NCI-H1105 treated with DMSO at 0.1 percent for 48 hours (cell line): ENCODE results near the gene CDKN2D.
A peak's percentile ranks its signal among the peaks of the same experiment; 100 is the strongest.
"Not testable (repeated sequence)": the region's sequence is repeated elsewhere in the genome, so short reads cannot be mapped to it uniquely, and the experiment has no call there.

ENCODE experiments used
- DNase-seq: peaks from one replicate; lab custom pipeline; 2025; lab: John Stamatoyannopoulos, UW

CDKN2D gene

DNA sequence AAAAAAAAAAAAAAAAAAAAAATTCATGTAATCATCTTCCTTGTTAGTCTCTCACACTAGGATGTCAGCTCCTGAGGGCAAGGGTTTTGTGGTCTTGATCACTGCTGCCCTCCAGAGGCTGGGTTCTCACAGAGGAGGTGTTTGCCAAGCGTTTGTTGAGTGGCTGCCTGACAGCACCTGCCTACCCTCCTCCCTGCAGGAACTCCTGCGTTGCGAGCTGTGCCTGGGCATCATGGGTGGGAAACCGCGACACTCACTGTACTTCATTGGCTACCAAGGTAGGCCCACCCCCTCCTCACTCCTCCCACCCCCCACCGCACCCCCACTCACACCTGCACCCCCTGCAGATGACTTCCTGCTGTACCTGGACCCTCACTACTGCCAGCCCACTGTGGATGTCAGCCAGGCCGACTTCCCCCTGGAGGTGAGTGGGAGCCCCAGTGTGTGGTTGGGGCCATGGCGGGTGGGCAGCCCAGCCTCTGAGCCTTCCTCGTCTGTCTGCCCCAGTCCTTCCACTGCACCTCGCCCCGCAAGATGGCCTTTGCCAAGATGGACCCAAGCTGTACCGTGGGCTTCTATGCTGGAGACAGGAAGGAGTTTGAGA lies 17.0 kb downstream of the CDKN2D start:
- DNase-seq: no peak

DNA sequence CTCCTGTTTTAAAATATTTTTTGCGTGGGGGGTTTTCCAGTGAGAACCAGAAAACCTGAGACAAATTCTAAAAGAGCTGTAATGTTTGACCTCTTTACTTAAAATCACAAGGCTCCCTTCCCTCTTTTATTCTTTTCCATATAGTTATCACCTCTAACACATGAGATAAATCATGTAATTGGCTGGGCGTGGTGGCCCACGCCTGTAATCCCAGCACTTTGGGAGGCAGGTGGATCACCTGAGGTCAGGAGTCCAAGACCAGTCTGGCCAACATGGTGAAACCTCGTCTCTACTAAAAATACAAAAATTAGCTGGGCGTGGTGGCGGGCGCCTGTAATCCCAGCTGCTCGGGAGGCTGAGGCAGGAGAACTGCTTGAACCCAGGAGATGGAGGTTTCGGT lies 17.8 kb downstream of the CDKN2D start:
- not testable (repeated sequence) for DNase-seq

DNA sequence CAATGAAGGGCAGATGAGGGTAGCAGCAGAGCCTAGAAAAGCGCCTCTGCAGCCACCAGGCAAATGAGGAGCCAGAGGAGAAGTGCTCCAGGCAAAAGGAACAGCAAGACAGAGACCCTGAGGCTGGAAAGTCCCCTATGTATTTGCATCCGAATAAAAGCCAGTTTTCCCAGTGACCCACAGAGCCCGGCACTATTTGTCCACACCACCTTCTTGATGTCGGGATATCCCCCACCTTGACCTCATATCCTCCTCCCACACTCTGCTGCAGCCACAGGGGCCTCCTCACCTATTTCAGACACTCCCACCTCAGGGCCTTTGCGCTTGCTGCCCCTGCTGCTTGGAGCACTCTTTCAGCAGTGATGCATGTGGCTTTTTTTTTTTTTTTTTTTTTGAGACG lies 18.4 kb downstream of the CDKN2D start:
- no peak for DNase-seq

DNA sequence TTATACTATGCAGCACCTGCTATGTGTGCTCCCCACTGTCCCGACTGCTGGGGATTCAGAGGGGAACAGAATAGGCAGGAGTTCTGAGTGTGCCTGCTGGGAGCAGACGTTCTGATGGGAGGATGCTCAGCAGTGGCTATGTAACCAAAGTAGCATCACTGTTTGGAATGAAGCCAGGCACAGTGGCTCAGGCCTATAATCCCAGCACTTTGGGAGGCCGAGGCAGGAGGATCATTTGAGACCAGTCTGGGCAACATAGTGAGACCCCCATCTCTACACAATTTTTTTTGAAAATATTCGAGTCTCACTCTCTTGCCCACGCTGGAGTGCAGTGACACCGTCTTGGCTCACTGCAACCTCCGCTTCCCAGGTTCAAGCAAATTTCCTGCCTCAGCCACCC lies 19.0 kb downstream of the CDKN2D start:
- no peak for DNase-seq

DNA sequence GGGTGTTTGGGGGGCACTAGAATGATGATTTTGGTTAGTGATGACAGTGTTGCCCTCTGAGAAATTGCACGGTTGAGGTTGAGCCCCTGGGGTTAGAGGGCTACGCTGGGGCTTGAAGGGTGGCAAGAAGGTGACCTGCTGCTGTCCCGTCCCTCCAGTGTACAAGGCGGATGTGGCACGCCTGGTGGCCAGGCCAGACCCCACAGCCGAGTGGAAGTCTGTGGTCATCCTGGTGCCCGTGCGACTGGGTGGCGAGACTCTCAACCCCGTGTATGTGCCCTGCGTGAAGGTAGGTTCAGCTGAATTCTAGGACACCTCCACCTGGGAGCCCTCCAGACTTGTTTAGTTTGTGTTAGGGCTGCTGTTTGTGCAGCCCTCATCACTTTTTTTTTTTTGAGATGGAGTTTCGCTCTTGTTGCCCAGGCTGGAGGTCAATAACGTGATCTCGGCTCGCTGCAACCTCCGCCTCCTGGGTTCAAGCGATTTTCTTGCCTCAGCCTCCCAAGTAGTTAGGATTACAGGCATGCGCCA lies 20.0 kb downstream of the CDKN2D start:
- DNase-seq: no peak

DNA sequence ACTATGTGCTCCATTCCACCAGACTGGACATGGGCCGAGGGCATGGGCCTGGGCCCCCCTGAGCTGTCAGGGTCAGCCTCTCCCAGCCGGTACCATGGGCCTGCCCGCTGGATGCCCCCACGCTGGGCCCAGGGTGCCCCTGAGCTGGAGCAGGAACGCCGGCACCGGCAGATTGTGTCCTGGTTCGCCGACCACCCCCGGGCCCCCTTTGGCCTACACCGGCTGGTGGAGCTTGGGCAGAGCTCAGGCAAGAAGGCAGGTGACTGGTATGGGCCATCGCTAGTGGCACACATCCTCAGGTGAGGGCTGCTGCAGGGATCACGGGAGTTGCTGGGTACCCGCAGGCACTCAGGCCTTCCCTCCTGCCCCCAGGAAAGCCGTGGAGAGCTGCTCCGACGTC lies 22.0 kb downstream of the CDKN2D start:
- no peak for DNase-seq

DNA sequence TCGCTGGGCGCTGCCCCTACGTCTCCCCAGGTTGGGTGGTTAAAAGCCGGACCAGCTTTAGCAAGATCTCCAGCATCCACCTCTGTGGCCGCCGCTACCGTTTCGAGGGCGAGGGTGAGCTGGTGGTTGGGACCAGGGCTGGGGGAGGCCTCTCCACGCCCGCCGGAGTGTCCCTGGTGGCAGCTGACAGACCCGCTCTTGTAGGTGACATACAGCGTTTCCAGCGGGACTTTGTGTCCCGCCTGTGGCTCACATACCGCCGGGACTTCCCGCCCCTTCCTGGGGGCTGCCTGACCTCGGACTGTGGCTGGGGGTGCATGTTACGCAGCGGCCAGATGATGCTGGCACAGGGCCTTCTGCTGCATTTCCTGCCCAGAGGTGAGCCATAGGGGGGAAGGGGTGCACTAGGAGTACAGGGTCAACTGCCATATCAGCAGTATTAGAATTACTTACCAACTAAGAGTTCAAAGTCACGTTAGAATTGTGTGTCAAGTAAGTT lies 24.0 kb downstream of the CDKN2D start:
- no peak for DNase-seq

DNA sequence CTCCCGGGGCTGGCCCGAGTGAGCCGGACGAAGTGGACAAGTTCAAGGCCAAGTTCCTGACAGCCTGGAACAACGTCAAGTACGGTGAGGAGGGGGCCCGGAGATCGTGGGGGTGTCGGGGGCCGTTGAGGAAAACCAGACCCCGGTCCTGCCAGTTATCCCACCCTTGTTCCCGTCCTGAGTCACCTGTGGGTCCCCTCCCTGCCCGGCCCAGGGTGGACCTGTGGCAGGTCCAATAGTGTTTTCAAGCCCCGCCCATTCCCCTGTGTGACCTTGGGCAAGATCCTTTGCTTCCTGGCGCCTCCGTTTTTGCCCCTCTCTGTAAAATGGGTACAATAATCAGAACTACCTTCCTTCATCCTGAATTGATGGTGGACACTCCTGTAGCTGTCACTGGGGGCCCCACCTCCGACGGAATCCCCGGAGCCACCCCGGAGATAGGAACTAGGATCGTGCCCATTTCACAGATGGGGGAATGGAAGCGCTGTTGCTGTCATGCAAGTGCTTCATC lies 24.5 kb downstream of the CDKN2D start:
- no peak for DNase-seq

DNA sequence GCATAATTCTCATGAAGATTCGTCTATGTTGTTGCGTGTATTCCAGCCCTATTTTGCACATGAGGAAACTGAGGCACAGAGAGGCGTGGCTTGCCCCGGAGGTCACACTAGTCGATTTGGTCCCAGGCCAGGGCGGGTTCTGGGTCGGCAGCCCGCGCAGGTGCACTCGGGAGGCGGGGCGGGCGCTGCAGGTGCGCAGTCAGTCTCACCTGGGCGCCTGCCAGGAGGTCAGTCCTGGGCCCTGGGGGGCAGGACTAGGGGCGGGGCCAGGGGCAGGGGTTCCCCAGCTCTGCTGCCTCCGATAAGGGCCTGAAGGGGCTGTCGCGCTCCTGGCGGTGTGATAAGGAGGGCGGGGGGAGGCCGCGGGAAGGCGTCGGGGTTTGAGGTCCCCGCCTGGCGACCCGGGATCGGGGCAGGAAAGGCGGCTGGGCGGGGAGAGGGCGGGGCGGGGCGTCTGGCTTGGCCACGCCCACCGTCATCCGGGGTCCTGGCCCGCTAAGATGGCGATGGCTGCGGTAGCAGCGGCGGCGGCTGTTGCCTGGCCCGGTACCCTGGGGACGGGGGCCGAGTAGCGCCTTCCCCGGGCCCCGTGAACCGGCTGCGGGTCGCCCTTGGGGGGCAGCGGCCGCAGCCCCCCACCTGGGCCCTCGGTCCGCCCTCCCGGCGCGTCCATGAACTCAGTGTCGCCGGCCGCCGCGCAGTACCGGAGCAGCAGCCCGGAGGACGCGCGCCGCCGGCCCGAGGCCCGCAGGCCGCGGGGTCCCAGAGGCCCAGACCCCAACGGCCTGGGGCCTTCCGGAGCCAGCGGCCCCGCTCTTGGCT lies 25.1 kb downstream of the CDKN2D start, which contains the start of gene ATG4D:
TSS of gene ATG4D (plus strand) at position 485 of the 822 bp plus-strand sequence. CDS start at position 672, 187 bp downstream.
- peak; percentile 94 for DNase-seq

DNA sequence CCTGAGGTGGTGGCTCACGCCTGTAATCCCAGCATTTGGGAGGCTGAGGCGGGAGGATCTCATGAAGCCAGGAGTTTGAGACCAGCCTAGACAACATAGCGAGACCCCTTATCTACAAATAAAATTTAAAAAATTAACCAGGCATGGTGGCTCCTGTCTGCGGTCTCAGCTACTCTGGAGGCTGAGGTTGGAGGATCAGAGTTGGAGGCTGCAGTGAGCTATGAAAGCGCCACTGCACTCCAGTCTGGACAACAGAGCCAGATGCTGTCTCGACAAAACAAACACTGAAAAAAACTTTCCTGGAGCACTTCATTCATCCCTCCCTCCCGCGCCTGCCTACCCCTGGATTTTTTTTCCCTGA lies 25.7 kb downstream of the CDKN2D start:
- no peak for DNase-seq

DNA sequence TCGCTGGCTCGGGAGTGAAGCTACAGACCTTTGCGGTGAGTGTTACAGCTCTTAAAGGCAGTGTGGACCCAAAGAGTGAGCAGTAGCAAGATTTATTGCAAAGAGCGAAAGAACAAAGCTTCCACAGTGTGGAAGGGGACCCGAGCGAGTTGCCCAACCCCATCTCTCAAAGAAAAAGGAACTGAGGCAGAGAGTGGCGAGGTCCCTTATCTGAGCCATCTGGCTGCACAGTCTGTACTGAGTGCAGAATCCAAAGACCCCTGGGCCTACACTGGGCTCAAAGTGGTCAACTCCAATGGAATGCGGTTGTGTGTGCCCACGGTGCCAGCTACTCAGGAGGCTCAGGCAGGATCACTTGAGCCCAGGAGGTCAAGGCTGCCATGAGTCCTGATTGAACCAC lies 29.8 kb downstream of the CDKN2D start:
- not testable (repeated sequence) for DNase-seq

DNA sequence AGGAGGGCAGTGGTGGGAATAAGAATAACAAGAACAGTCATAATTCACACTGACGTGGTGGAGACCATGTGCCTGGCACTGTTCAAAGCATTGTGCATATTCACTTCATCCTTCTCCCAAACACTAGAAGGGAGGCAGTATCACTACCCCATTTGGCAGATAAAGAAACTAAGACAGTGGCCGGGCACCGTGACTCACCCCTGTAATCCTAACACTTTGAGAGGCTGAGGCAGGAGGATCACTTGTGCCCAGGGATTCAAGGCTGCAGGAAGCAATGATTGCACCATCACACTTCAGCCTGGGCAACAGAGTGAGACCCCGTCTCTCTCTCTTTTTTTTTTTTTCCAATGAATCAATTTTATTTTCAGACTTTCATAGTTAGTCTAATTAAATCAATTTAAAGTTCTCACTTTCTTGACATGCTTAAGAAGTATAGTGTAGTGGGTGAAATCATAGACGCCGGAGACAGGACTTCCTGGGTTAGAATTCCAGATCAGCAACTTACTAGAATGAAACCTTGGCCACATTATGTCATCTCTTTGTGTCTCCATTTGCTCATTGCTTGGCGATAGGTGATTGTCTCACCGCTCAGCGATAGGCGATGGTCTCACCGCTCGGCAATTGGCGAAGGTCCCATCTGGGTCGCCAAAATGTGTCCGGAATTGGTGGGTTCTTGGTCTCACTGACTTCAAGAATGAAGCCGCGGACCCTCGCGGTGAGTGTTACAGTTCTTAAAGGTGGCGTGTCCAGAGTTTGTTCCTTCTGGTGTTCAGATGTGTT lies 30.4 kb downstream of the CDKN2D start:
- no peak for DNase-seq

DNA sequence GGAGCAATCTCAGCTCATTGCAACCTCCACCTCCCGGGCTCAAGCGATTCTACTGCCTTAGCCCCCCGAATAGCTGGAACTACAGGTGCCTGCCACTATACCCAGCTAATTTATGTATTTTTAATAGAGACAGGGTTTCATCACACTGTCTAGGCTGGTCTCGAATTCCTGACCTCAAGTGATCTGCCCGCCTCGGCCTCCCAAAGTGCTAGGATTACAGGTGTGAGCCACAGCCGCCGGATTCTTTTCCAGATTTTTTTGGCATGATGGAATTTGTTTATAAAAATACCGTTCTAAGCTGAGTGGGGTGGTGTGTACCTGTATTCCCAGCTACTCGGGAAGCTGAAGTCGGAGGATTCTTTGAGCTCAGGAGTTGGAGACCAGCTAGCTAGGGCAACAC lies 31.1 kb downstream of the CDKN2D start:
- no peak for DNase-seq

DNA sequence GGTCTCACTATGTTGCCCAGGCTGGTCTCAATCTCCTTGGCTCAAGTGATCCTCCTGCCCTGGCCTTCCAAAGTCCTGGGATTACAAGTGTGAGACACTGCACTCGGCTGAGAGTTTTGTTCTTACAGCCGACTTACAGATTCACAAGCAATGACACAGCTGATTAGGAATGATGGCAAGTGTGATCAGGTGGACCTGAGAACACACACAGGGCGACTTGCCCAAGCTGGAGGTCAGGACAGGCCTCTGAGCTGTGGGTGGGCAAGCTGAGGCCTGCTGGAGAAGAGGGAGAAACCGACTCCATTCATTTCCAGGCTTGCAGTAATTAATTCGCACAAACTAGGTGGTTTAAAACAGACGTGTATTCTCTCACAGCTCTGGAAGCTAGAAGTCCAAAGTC lies 33.2 kb downstream of the CDKN2D start:
- DNase-seq: peak; percentile 26

DNA sequence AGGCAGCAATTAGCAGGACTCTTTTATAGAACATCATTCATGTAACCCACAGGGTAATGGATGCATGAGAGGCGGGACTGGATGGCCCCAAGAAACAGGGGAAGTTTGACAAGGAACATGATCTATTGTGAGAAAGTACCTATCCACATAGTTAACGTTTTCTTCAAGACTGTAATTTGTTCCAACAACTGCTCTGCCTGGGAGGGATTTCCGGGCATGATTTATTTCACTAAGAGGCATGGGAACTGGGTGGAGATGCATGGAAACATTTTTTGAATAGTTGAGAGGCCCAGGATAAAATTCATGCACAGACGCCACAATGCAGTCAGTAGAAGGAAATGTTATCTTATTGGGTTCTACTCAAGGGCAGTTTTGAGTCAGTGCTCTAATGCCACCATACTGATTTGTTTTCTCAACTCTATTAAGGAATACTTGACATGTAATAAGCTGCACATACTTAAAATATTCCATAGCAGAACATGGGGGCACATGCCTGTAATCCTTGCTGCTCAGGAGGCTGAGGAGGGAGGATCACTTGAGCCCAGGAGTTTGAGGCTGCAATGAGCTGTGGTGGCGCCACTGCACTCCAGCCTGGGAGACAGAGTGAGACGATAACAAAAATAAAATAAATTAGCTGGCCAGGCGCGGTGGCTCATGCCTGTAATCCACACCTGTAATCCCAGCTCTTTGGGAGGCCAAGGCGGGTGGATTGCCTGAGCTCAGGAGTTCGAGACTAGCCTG lies 35.0 kb downstream of the CDKN2D start:
- DNase-seq: no peak

DNA sequence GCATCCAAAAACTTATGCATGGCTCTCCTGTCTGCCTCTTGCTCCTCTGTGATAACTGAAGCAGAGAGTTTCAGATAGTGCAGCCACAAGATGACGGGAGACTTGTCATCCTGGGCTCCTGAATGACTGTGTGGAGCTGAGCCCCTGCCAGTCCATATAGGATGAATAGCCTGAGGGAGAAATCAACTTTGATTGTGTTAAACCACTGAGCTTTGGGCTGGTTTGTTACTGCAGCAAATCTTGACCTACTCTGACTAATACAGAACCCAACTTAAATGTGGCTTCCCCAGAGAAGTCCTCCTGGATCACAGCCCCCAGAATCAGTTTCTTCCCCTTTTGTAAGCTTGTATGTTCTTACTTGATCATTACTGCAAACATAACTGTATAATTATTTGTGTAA lies 36.3 kb downstream of the CDKN2D start:
- no peak for DNase-seq

DNA sequence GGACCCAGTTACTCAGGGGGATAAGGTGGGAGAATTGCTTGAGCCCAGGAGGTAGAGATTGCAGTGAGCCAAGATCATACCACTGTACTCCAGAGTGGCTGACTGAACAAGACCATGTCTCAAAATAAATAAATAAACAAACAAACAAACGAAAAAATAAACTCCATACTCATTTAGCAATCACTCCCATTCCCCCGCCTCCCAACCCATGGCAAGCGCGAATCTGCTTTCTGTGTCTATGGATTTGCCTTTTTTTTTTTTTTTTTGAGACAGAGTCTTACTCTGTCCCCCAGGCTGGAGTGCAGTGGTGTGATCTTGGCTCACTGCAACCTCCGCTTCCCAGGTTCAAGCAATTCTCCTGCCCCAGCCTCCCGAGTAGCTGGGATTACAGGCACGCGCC lies 41.9 kb downstream of the CDKN2D start:
- not testable (repeated sequence) for DNase-seq

DNA sequence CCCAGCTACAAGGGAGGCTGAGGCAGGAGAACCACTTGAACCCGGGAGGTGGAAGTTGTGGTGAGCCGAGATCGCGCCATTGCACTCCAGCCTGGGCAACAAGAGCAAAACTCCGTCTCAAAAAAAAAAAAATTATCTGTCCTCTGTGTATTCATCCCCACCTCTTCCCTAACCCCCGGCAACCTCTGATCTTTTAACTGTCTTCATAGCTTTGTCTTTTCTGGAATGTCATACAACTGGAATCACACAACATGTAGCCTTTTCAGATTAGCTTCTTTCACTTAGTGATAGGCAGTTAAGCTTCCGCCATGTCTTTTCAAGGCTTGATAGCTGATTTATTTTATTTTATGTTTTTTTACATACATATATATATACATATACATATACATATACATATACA lies 43.1 kb downstream of the CDKN2D start:
- no peak for DNase-seq

DNA sequence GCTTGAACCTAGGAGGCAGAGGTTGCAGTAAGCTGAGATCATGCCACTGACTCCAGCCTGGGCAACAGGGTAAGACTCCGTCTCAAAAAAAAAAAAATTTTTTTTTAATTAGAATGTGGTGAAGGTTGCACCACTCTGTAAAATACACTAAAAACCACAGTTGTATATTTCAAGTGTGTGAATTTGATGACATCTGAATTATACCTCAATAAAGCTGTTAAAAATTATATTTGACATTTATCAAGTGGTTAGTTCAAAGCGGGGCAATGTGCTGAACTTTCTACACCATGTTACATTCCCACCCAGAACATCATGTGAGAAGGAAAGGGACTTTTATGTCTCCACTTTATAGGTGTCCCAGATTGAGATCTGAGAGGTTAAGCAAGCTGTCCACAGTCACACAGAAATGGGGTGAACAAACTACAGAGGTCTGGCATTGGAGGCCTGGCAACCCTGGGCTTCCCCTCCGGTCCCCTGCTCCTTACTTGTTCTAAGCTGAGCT lies 45.6 kb downstream of the CDKN2D start:
- DNase-seq: no peak

DNA sequence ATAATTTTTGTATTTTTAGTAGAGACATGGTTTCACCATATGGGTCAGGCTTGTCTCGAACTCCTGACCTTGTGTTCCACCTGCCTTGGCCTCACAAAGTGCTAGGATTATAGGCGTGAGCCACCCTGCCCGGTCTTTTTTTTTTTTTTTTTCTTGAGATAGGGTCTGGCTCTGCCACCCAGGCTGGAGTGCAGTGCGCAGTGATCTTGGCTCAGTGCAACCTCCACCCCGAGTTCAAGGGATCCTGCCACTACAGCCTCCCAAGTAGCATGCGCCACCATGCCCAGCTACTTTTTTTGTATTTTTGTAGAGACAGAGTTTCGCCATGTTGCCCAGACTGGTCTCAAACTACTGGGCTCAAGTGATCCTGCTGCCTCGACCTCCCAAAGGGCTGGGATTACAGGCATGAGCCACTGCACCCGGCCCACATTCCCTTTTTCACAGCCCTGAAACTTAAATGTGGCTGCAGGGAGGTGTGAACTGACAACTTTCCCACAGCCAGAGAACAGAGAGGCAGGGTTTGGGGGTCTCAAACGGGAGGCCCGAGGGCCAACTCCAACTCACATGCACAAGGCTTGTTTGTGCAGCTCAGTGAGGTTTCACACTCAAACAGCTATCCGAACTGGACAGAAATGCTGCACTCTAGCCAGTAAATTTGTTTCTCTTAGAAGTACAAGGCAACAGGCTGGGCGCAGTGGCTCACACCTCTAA lies 47.2 kb downstream of the CDKN2D start:
- no peak for DNase-seq
